ENCODE measurements around the gene LGALS13. TPM values are rescaled to one million over a fixed set of nuclear protein-coding genes. Genes with fewer than 3 reads are reported as not detected.
"Not testable (repeated sequence)": the region's sequence is repeated elsewhere in the genome, so short reads cannot be mapped to it uniquely, and the experiment has no call there.

The LGALS13 gene
- total and polyA plus RNA-seq, 8 donors, result not detected

DNA sequence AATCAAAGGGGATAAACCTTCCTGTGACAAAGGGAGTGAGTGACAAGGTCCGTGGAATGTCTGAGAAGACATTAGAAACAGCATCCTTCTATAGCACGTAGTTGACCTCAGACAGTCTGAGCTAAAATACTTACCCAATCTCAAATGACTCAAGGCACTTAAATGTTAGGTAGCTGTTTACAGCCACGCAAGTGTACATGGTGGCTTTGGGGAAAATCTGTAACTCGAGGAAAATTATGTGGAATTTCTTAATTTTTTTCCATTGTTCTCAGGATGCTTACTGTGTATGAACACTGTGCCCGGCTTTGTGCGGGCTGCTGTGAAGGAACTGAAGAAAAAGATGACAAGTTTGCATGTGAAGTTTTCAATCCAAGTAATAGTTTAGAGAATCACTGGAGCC is 5.2 kb downstream of the LGALS13 start:
- TF ChIP-seq POLR2A (IDR thresholded peaks at IDR 0.05), result no peak
- 66 to 71% (median 69%) methylated on average over 6 of the region's 6 CpGs for WGBS, 5 donors

DNA sequence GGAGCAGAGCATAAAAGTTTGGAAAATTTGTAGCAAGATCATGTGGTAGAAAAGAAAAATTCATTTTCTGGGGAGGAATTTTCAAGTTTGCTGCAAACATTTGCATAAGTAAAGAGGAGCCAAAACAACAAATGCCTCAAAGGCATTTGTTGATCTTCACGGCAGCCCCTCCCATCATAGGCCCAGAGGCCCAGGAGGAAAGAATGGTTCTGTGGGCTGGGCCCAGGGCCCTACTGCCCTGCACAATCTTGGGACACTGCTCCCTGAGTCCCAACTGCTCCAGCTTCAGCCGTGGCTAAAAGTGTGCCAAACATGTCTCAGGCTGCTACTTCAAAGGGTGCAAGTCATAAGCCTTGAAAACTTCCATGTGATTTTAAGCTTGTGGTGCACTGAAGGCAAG is 11.3 kb downstream of the LGALS13 start:
- H3K36me3 ChIP-seq, result no peaks in the 10 kb centered on the region
- intact Hi-C loops (cut with DNase I; ENCODE audit: low total_unique reads), result no loop called here
- peaks cover 0 to 19% (median 0%) of the 10 kb centered on the region in 3 donors for H3K27me3 ChIP-seq
- no peak for DNase-seq
- H3K27ac ChIP-seq, result no peak overlapping the region
- 45 to 73% (median 61%) methylated on average over 2 of the region's 2 CpGs for WGBS, 5 donors
- TF ChIP-seq EP300 (IDR thresholded peaks at IDR 0.05), result no peak
- no peak for TF ChIP-seq POLR2A (IDR thresholded peaks at IDR 0.05)
- TF ChIP-seq, protein P1, sequence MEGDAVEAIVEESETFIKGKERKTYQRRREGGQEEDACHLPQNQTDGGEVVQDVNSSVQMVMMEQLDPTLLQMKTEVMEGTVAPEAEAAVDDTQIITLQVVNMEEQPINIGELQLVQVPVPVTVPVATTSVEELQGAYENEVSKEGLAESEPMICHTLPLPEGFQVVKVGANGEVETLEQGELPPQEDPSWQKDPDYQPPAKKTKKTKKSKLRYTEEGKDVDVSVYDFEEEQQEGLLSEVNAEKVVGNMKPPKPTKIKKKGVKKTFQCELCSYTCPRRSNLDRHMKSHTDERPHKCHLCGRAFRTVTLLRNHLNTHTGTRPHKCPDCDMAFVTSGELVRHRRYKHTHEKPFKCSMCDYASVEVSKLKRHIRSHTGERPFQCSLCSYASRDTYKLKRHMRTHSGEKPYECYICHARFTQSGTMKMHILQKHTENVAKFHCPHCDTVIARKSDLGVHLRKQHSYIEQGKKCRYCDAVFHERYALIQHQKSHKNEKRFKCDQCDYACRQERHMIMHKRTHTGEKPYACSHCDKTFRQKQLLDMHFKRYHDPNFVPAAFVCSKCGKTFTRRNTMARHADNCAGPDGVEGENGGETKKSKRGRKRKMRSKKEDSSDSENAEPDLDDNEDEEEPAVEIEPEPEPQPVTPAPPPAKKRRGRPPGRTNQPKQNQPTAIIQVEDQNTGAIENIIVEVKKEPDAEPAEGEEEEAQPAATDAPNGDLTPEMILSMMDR (IDR thresholded peaks at IDR 0.05), result no peak
- TF ChIP-seq POLR2AphosphoS5 (IDR thresholded peaks at IDR 0.05), result no peak
- H3K4me1 ChIP-seq, result no peaks in the 10 kb centered on the region
- no peak overlapping the region for H3K4me3 ChIP-seq
- H3K9me3 ChIP-seq, result peaks cover 0 to 12% (median 5%) of the 10 kb centered on the region in 4 donors

More for the DNA sequence above, 5.2 kb downstream of the LGALS13 start:
- intact Hi-C loops (cut with DNase I; ENCODE audit: low total_unique reads), result no loop called here
- DNase-seq, result no peak
- peaks cover 0 to 11% (median 7%) of the 10 kb centered on the region in 3 donors for H3K27me3 ChIP-seq
- H3K4me1 ChIP-seq, result no peaks in the 10 kb centered on the region
- no peak overlapping the region for H3K4me3 ChIP-seq
- no peak overlapping the region for H3K27ac ChIP-seq
- no peaks in the 10 kb centered on the region for H3K36me3 ChIP-seq
- no peaks in the 10 kb centered on the region for H3K9me3 ChIP-seq

DNA sequence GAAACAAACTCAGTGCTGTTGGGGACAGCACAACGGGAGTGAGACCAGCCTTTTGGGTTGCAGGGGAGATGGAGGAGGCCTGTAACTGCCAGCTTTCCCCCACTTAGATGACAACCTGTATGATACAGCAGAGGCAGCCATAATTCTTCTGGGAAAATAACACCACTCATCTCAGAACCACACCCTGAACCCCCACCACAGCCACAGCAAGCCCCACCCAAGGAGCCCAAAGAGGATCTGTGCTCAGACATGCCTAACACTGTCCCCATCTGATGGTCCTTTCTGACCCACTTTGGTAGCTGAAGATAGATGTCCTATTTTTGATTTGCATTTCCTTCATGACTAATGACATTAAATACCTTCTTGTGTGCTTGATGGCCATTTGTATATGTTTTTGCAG is 15.4 kb downstream of the LGALS13 start:
- 44 to 63% (median 50%) methylated on average over 1 of the region's 1 CpG for WGBS, 5 donors
- peaks cover 0 to 25% (median 0%) of the 10 kb centered on the region in 3 donors for H3K27me3 ChIP-seq
- no peaks in the 10 kb centered on the region for H3K36me3 ChIP-seq
- no peak overlapping the region for H3K27ac ChIP-seq
- TF ChIP-seq, protein P1 (IDR thresholded peaks at IDR 0.05), result no peak
- no peak for TF ChIP-seq POLR2A (IDR thresholded peaks at IDR 0.05)
- TF ChIP-seq POLR2AphosphoS5 (IDR thresholded peaks at IDR 0.05), result no peak
- TF ChIP-seq EP300 (IDR thresholded peaks at IDR 0.05), result no peak
- H3K4me1 ChIP-seq, result no peaks in the 10 kb centered on the region
- intact Hi-C loops (cut with DNase I; ENCODE audit: low total_unique reads), result no loop called here
- no peak for DNase-seq
- H3K9me3 ChIP-seq, result peaks cover 0 to 12% (median 5%) of the 10 kb centered on the region in 4 donors
- H3K4me3 ChIP-seq, result no peak overlapping the region

GRCh38 chr19:39623946-39624345 is 21.6 kb downstream of the LGALS13 start:
- no peak for DNase-seq
- WGBS, 5 donors, result 11 to 24% (median 18%) methylated on average over 5 of the region's 5 CpGs
- no peaks in the 10 kb centered on the region for H3K4me1 ChIP-seq
- no peaks in the 10 kb centered on the region for H3K9me3 ChIP-seq
- no peak overlapping the region for H3K27ac ChIP-seq
- intact Hi-C loops (cut with DNase I; ENCODE audit: low total_unique reads), result no loop called here
- H3K36me3 ChIP-seq, result no peaks in the 10 kb centered on the region
- TF ChIP-seq POLR2A (IDR thresholded peaks at IDR 0.05) (no peak), EP300 (IDR thresholded peaks at IDR 0.05) (no peak), POLR2AphosphoS5 (IDR thresholded peaks at IDR 0.05) (no peak)
- TF ChIP-seq, protein P1 (IDR thresholded peaks at IDR 0.05), result no peak
- H3K4me3 ChIP-seq, result no peak overlapping the region
- peaks cover 0 to 24% (median 10%) of the 10 kb centered on the region in 3 donors for H3K27me3 ChIP-seq

GRCh38 chr19:39627631-39628030 is 25.3 kb downstream of the LGALS13 start:
- H3K36me3 ChIP-seq; intact Hi-C loops (cut with DNase I; ENCODE audit: low total_unique reads); H3K9me3 ChIP-seq; H3K4me3 ChIP-seq; H3K4me1 ChIP-seq; DNase-seq; H3K27ac ChIP-seq: not testable (repeated sequence)
- H3K27me3 ChIP-seq, result peaks cover 0 to 22% (median 10%) of the 10 kb centered on the region in 3 donors
- 48 to 62% (median 59%) methylated on average over 2 of the region's 2 CpGs for WGBS, 5 donors

Data from stomach (tissue), 9 donors.